Activated CD4-positive, alpha-beta T cell treated with anti-CD3 and anti-CD28 coated beads, Interleukin-2, amount 10 ng/mL, durations not matched to agents 7 days and 5 days (primary cell): Measurements from ENCODE around the gene PCDHGA3. TPM values are rescaled to one million over a fixed set of nuclear protein-coding genes. Genes with fewer than 3 reads are reported as not detected.
"Not testable (repeated sequence)": the region's sequence is repeated elsewhere in the genome, so short reads cannot be mapped to it uniquely, and the experiment has no call there.

ENCODE experiments used
- CTCF ChIA-PET: fragments of 350-600 bp; sonication (Branson Sonifier 250); formaldehyde crosslinking; loops from one replicate; lab custom pipeline; 2021; ENCODE audit warnings: antibody characterized with exemption; lab: Charles Lee
- POLR2A ChIA-PET: fragments of 350-600 bp; sonication (Branson Sonifier 250); formaldehyde crosslinking; loops from one replicate; lab custom pipeline; 2021; ENCODE audit warnings: antibody characterized with exemption; lab: Charles Lee
- DNase-seq: peaks from one replicate; pipeline ENCODE4 v3.0.0-alpha.2; 2020
- H3K27ac Mint-ChIP-seq: one replicate; pipeline ENCODE4 v1.8.0; 2021; ENCODE audit warnings: mild to moderate bottlenecking, moderate library complexity, mixed read lengths
- H3K27me3 Mint-ChIP-seq: one replicate; pipeline ENCODE4 v1.8.0; 2021; ENCODE audit warnings: mixed read lengths
- H3K36me3 Mint-ChIP-seq: one replicate; pipeline ENCODE4 v1.8.0; 2021; ENCODE audit warnings: low read depth, mixed read lengths
- H3K4me1 Mint-ChIP-seq: one replicate; pipeline ENCODE4 v1.8.0; 2021; ENCODE audit warnings: mixed read lengths
- H3K4me3 Mint-ChIP-seq: one replicate; pipeline ENCODE4 v1.8.0; 2021; ENCODE audit warnings: mild to moderate bottlenecking, moderate library complexity, mixed read lengths
- H3K9me3 Mint-ChIP-seq: one replicate; pipeline ENCODE4 v1.8.0; 2021; ENCODE audit warnings: mixed read lengths
- total RNA-seq, 2 experiments: library from RNA; stranded (reverse); gene quantifications; one replicate each; pipeline ENCODE4 v1.2.3, GENCODE V29; 2021

Gene PCDHGA3
- total RNA-seq, 2 experiments from 2014 or later = not detected

GRCh38 chr5:141328231-141328630 lies 15.4 kb upstream of the PCDHGA3 start:
- ChIA-PET POLR2A (no interaction called here), CTCF (interaction anchor here (1.0 to 6.6 kb wide), 5 partner anchors 9 to 238 kb away, joined by 3 to 40 read pairs (median 4); partner anchors contain the start of genes PCDHGA11 and TAF7)
- H3K27ac Mint-ChIP-seq = no peak overlapping the region
- peaks cover 6% of the 10 kb centered on the region for H3K4me1 Mint-ChIP-seq
- H3K9me3 Mint-ChIP-seq = peaks cover 28% of the 10 kb centered on the region
- no peak overlapping the region for H3K4me3 Mint-ChIP-seq
- DNase-seq = no peak
- H3K27me3 Mint-ChIP-seq = peaks cover 29% of the 10 kb centered on the region
- peaks cover 2% of the 10 kb centered on the region for H3K36me3 Mint-ChIP-seq

- H3K27me3 Mint-ChIP-seq = peaks cover 43% of the 10 kb centered on the region
Observed at GRCh38 chr5:141330299-141331080, 13.1 kb upstream of the PCDHGA3 start, which contains the start of gene PCDHGA1. Gene PCDHGA1, plus strand, starts transcription at chr5:141330514.

GRCh38 chr5:141332571-141332970 lies 11.1 kb upstream of the PCDHGA3 start:
- H3K27ac Mint-ChIP-seq, H3K36me3 Mint-ChIP-seq, H3K4me3 Mint-ChIP-seq, DNase-seq, H3K4me1 Mint-ChIP-seq, POLR2A ChIA-PET: not testable (repeated sequence)
- CTCF ChIA-PET = interaction anchor here (1.4 to 6.6 kb wide), 2 partner anchors 13 to 231 kb away, joined by 3 to 40 read pairs; partner anchors contain the start of gene TAF7
- H3K9me3 Mint-ChIP-seq = peaks cover 32% of the 10 kb centered on the region
- H3K27me3 Mint-ChIP-seq = peaks cover 50% of the 10 kb centered on the region

More at GRCh38 chr5:141330299-141331080, 13.1 kb upstream of the PCDHGA3 start, which contains the start of gene PCDHGA1:
- peaks cover 2% of the 10 kb centered on the region for H3K36me3 Mint-ChIP-seq
- peaks cover 35% of the 10 kb centered on the region for H3K9me3 Mint-ChIP-seq
- peak; percentile 37 for DNase-seq
- POLR2A ChIA-PET = no interaction called here
- no peak within 1 kb of the TSS for H3K27ac Mint-ChIP-seq
- H3K4me3 Mint-ChIP-seq = no peak within 1 kb of the TSS
- peaks cover 6% of the 10 kb centered on the region for H3K4me1 Mint-ChIP-seq
- CTCF ChIA-PET = interaction anchor here (0.6 to 6.6 kb wide), 12 partner anchors 8 to 945 kb away, joined by 3 to 40 read pairs (median 3); partner anchors contain the start of genes PCDHGA2, PCDHGB4 and TAF7

- H3K27ac Mint-ChIP-seq = no peak within 1 kb of the TSS
- no peaks in the 10 kb centered on the region for H3K4me1 Mint-ChIP-seq
- H3K9me3 Mint-ChIP-seq = peaks cover 35% of the 10 kb centered on the region
- peaks cover 7% of the 10 kb centered on the region for H3K36me3 Mint-ChIP-seq
- peaks cover 43% of the 10 kb centered on the region for H3K27me3 Mint-ChIP-seq
- DNase-seq = no peak
- no peak within 1 kb of the TSS for H3K4me3 Mint-ChIP-seq
- CTCF ChIA-PET = interaction anchor here (0.7 to 2.9 kb wide), 5 partner anchors 8 to 82 kb away, joined by 3 to 17 read pairs (median 3); partner anchors contain the start of genes PCDHGA1, PCDHGA11, PCDHGB1 and TAF7
- POLR2A ChIA-PET = no interaction called here
Observed at GRCh38 chr5:141338538-141339306, 4.9 kb upstream of the PCDHGA3 start, which contains the start of gene PCDHGA2. Gene PCDHGA2, plus strand, starts transcription at chr5:141338760.

- H3K36me3 Mint-ChIP-seq, H3K4me3 Mint-ChIP-seq, CTCF ChIA-PET, POLR2A ChIA-PET, DNase-seq, H3K27ac Mint-ChIP-seq, H3K4me1 Mint-ChIP-seq: not testable (repeated sequence)
- Mint-ChIP-seq H3K27me3 (peaks cover 42% of the 10 kb centered on the region), H3K9me3 (peaks cover 35% of the 10 kb centered on the region)
Observed at GRCh38 chr5:141340781-141341354, 2.8 kb upstream of the PCDHGA3 start.

- Mint-ChIP-seq H3K27me3 (peaks cover 34% of the 10 kb centered on the region), H3K4me3 (no peak overlapping the region), H3K9me3 (peaks cover 35% of the 10 kb centered on the region), H3K27ac (no peak overlapping the region), H3K4me1 (no peaks in the 10 kb centered on the region), H3K36me3 (peaks cover 7% of the 10 kb centered on the region)
- CTCF ChIA-PET = interaction anchor here (1.1 to 1.4 kb wide), 2 partner anchors 12 to 88 kb away, joined by 3 read pairs; partner anchors contain the start of genes PCDHGA12 and PCDHGA4
- DNase-seq = no peak
- POLR2A ChIA-PET = no interaction called here
Observed at GRCh38 chr5:141342773-141343172, 856 bp upstream of the PCDHGA3 start.

- no peak for DNase-seq
- Mint-ChIP-seq H3K36me3 (peaks cover 7% of the 10 kb centered on the region), H3K27me3 (peaks cover 24% of the 10 kb centered on the region), H3K4me1 (no peaks in the 10 kb centered on the region), H3K9me3 (peaks cover 26% of the 10 kb centered on the region), H3K27ac (no peak overlapping the region), H3K4me3 (peak overlapping the region; percentile 60)
- ChIA-PET CTCF (interaction anchor here (0.7 to 2.4 kb wide), 7 partner anchors 12 to 520 kb away, joined by 3 to 7 read pairs (median 4); partner anchors contain the start of genes PCDHGA4, PCDHGB3 and PCDHGB6), POLR2A (no interaction called here)
Observed at GRCh38 chr5:141343953-141344463, 379 bp downstream of the PCDHGA3 start.

- Mint-ChIP-seq H3K4me1 (no peaks in the 10 kb centered on the region), H3K9me3 (peaks cover 22% of the 10 kb centered on the region), H3K36me3 (peaks cover 3% of the 10 kb centered on the region), H3K27ac (no peak overlapping the region), H3K27me3 (peaks cover 23% of the 10 kb centered on the region), H3K4me3 (no peak overlapping the region)
- ChIA-PET POLR2A (no interaction called here), CTCF (interaction anchor here (2.4 kb wide), 1 partner anchor 10 kb away, joined by 7 read pairs; the partner anchor contains the start of gene PCDHGA4)
- DNase-seq = no peak
Observed at GRCh38 chr5:141345327-141345726, 1.7 kb downstream of the PCDHGA3 start.

GRCh38 chr5:141346017-141346416 lies 2.4 kb downstream of the PCDHGA3 start:
- DNase-seq, H3K27ac Mint-ChIP-seq, H3K36me3 Mint-ChIP-seq, POLR2A ChIA-PET, CTCF ChIA-PET, H3K4me3 Mint-ChIP-seq, H3K4me1 Mint-ChIP-seq: not testable (repeated sequence)
- H3K9me3 Mint-ChIP-seq = peaks cover 23% of the 10 kb centered on the region
- H3K27me3 Mint-ChIP-seq = peaks cover 29% of the 10 kb centered on the region

GRCh38 chr5:141349917-141350619 lies 6.4 kb downstream of the PCDHGA3 start, which contains the start of gene PCDHGB1:
Gene PCDHGB1, plus strand, starts transcription at chr5:141350099. Its CDS starts 162 bp downstream, at chr5:141350261.
- POLR2A ChIA-PET = no interaction called here
- DNase-seq = peak; percentile 40
- H3K27ac Mint-ChIP-seq = no peak within 1 kb of the TSS
- peaks cover 3% of the 10 kb centered on the region for H3K36me3 Mint-ChIP-seq
- H3K9me3 Mint-ChIP-seq = peaks cover 21% of the 10 kb centered on the region
- CTCF ChIA-PET = interaction anchor here (0.6 to 2.3 kb wide), 8 partner anchors 10 to 1558 kb away, joined by 3 to 9 read pairs (median 3); partner anchors contain the start of genes PCDHGB2 and TAF7
- H3K27me3 Mint-ChIP-seq = peaks cover 24% of the 10 kb centered on the region
- no peaks in the 10 kb centered on the region for H3K4me1 Mint-ChIP-seq
- H3K4me3 Mint-ChIP-seq = no peak within 1 kb of the TSS

- no peak overlapping the region for H3K4me3 Mint-ChIP-seq
- peaks cover 23% of the 10 kb centered on the region for H3K9me3 Mint-ChIP-seq
- H3K36me3 Mint-ChIP-seq = peaks cover 3% of the 10 kb centered on the region
- peaks cover 28% of the 10 kb centered on the region for H3K27me3 Mint-ChIP-seq
- POLR2A ChIA-PET = no interaction called here
- CTCF ChIA-PET = interaction anchor here (1.0 kb wide), 1 partner anchor 19 kb away, joined by 4 read pairs; no protein-coding TSS in a partner anchor
- H3K4me1 Mint-ChIP-seq = no peaks in the 10 kb centered on the region
- DNase-seq = no peak
- no peak overlapping the region for H3K27ac Mint-ChIP-seq
Observed at GRCh38 chr5:141351591-141351990, 8.0 kb downstream of the PCDHGA3 start.
